ENCODE results near the gene JADE3.

DNA sequence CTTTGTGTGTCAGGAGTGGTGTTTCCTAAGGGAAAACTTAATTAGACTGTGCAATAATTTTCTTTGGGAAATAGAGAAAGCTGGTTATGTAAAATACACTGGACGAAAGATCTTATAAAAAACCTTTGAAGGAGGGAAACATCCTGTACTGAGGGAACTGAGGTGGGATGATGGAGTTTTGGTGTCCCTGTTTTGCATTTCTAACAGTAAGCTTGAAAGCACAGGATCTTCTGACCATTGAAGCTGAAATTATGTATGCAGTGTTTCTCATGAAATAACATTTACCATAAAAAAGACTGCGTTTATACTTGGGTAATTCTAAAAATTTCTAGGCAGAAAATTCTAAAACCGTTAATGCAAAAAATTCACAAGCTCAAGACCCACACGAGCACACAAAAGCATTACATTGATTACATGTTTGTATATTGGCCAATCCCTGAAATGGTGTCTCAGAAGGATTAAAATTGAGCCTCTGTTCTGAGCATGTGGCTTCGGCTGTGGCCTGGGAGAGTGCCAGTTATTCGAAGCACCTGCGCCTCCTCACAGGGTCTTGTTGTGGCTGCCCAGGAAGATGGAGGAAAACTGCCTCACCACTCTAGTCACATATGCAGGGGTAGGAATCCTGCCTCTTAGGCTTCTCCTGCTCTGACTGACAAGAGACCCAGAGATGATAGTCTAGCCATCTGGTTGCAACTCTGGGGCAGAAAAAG lies 49.5 kb downstream of the JADE3 start:
- TF ChIP-seq, protein P1, sequence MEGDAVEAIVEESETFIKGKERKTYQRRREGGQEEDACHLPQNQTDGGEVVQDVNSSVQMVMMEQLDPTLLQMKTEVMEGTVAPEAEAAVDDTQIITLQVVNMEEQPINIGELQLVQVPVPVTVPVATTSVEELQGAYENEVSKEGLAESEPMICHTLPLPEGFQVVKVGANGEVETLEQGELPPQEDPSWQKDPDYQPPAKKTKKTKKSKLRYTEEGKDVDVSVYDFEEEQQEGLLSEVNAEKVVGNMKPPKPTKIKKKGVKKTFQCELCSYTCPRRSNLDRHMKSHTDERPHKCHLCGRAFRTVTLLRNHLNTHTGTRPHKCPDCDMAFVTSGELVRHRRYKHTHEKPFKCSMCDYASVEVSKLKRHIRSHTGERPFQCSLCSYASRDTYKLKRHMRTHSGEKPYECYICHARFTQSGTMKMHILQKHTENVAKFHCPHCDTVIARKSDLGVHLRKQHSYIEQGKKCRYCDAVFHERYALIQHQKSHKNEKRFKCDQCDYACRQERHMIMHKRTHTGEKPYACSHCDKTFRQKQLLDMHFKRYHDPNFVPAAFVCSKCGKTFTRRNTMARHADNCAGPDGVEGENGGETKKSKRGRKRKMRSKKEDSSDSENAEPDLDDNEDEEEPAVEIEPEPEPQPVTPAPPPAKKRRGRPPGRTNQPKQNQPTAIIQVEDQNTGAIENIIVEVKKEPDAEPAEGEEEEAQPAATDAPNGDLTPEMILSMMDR (IDR thresholded peaks at IDR 0.05) = no peak
- TF ChIP-seq POLR2A (IDR thresholded peaks at IDR 0.05) = no peak
